ENCODE results near the gene OR6C74.

GRCh38 chr12:55220725-55221124 lies 23.7 kb upstream of the OR6C74 start, which contains the start of gene OR10A7:
- TF ChIP-seq POLR2A (IDR thresholded peaks at IDR 0.05; ENCODE audit: extremely low read depth, insufficient read length): no peak
- TF ChIP-seq CTCF (IDR thresholded peaks at IDR 0.05; ENCODE audit: low read depth, low read length): no peak
